Neuronal stem cell (in vitro differentiated cells): ENCODE data around the gene STK32A. TPM values are rescaled to one million over a fixed set of nuclear protein-coding genes. Genes with fewer than 3 reads are reported as not detected.

Experiments
- DNase-seq: peaks from one replicate; pipeline ENCODE4 v3.0.0-alpha.2; 2013; ENCODE audit warnings: low spot score
- H2AFZ ChIP-seq: one replicate; pipeline ENCODE4 v1.6.1; 2013; ENCODE audit warnings: mild to moderate bottlenecking, low read length, inconsistent platforms
- H2AK5ac ChIP-seq: 2 replicates; pipeline ENCODE4 v1.6.1; 2013; ENCODE audit warnings: low read depth, mild to moderate bottlenecking, inconsistent platforms, low read length, moderate library complexity, mixed read lengths
- H2BK120ac ChIP-seq: 2 replicates; pipeline ENCODE4 v1.6.1; 2013; ENCODE audit warnings: low read depth, mild to moderate bottlenecking, inconsistent platforms, low read length, moderate library complexity, mixed read lengths
- H2BK12ac ChIP-seq: one replicate; pipeline ENCODE4 v1.6.1; 2013; ENCODE audit warnings: low read length, inconsistent platforms
- H2BK15ac ChIP-seq: 2 replicates; pipeline ENCODE4 v1.6.1; 2013; ENCODE audit warnings: mild to moderate bottlenecking, low read length, inconsistent platforms, mixed read lengths
- H2BK5ac ChIP-seq: one replicate; pipeline ENCODE4 v1.6.1; 2013; ENCODE audit warnings: inconsistent platforms, mild to moderate bottlenecking, low read length, moderate library complexity
- H3K14ac ChIP-seq: one replicate; pipeline ENCODE4 v1.6.1; 2013; ENCODE audit warnings: low read length, inconsistent platforms
- H3K18ac ChIP-seq: 2 replicates; pipeline ENCODE4 v1.6.1; 2013; ENCODE audit warnings: low read length, inconsistent platforms
- H3K23ac ChIP-seq: 2 replicates; pipeline ENCODE4 v1.6.1; 2013; ENCODE audit warnings: low read depth, mild to moderate bottlenecking, mixed read lengths, low read length, inconsistent platforms; ENCODE audit not compliant: poor library complexity
- H3K27ac ChIP-seq: replicated peaks from 3 replicates; pipeline ENCODE4 v1.5.1; 2013; ENCODE audit warnings: low read length, inconsistent platforms
- H3K27me3 ChIP-seq, 3 experiments: 2 replicates each; pipeline ENCODE4 v1.6.1; 2013; ENCODE audit warnings: low read length in 3 of 3, mild to moderate bottlenecking in 2 of 3, inconsistent platforms in 1 of 3, low read depth in 1 of 3, mixed read lengths in 1 of 3, moderate library complexity in 1 of 3; ENCODE audit not compliant: control insufficient read depth in 3 of 3, insufficient read depth in 3 of 3
- H3K36me3 ChIP-seq, 2 donors: replicated peaks in 1 of 2; 2 replicates each; pipeline ENCODE4 v1.6.1; 2013; ENCODE audit warnings: low read length in 2 of 2; ENCODE audit not compliant: control insufficient read depth in 2 of 2, insufficient read depth in 2 of 2
- H3K4ac ChIP-seq: 2 replicates; pipeline ENCODE4 v1.6.1; 2013; ENCODE audit warnings: inconsistent platforms, mild to moderate bottlenecking, low read length, moderate library complexity
- H3K4me1 ChIP-seq, 2 donors: 1 replicate in 1 of 2; 2 replicates in 1 of 2; pipeline ENCODE4 v1.6.1; 2013; ENCODE audit warnings: low read length in 2 of 2, low read depth in 1 of 2; ENCODE audit not compliant: control insufficient read depth in 2 of 2, insufficient read depth in 1 of 2
- H3K4me2 ChIP-seq: one replicate; pipeline ENCODE4 v1.6.1; 2013; ENCODE audit warnings: mild to moderate bottlenecking, low read length, inconsistent platforms; ENCODE audit not compliant: insufficient read depth, poor library complexity, severe bottlenecking
- H3K4me3 ChIP-seq, 2 donors: 2 replicates each; pipeline ENCODE4 v1.5.1; 2013; ENCODE audit warnings: low read length in 2 of 2, mild to moderate bottlenecking in 2 of 2, inconsistent platforms in 1 of 2, moderate library complexity in 1 of 2
- H3K79me1 ChIP-seq: one replicate; pipeline ENCODE4 v1.6.1; 2013; ENCODE audit warnings: low read depth, mild to moderate bottlenecking, inconsistent platforms, low read length, moderate library complexity
- H3K9ac ChIP-seq: one replicate; pipeline ENCODE4 v1.6.1; 2013; ENCODE audit warnings: mild to moderate bottlenecking, low read depth, low read length, inconsistent platforms; ENCODE audit not compliant: poor library complexity
- H3K9me3 ChIP-seq, 2 donors: replicated peaks in 1 of 2; 2 replicates each; pipeline versions ENCODE3 to v1.6.1; 2013; ENCODE audit warnings: low read length in 2 of 2, mild to moderate bottlenecking in 2 of 2, inconsistent platforms in 1 of 2, low read depth in 1 of 2, mixed read lengths in 1 of 2, moderate library complexity in 1 of 2; ENCODE audit not compliant: control insufficient read depth in 2 of 2, insufficient read depth in 1 of 2
- H4K8ac ChIP-seq: one replicate; pipeline ENCODE4 v1.6.1; 2013; ENCODE audit warnings: low read depth, mild to moderate bottlenecking, inconsistent platforms, low read length, moderate library complexity
- H4K91ac ChIP-seq: one replicate; pipeline ENCODE4 v1.6.1; 2013; ENCODE audit warnings: low read length, low read depth, mild to moderate bottlenecking, inconsistent platforms; ENCODE audit not compliant: poor library complexity
- WGBS, 2 donors: extraction: QIAGEN DNeasy Blood & Tissue Kit; methylation state at CpG; one replicate each; pipeline ENCODE4 v1.1.7; 2013; ENCODE audit warnings: missing lambda C conversion rate in 2 of 2, mixed read lengths in 1 of 2; ENCODE audit not compliant: insufficient read length in 2 of 2, insufficient replicate concordance in 1 of 2; ENCODE audit errors: extremely low coverage in 2 of 2; 5-methylcytosine and 5-hydroxymethylcytosine counted together
- polyA plus RNA-seq, 2 experiments: library from polyadenylated mRNA; stranded (reverse); fragments of 200-250 nt; gene quantifications; one replicate each; pipeline ENCODE4 v1.2.3, GENCODE V29; 2013

The STK32A gene
- 1.8 TPM for polyA plus RNA-seq (2013, experiment 1 of 2)
- 1.9 TPM for polyA plus RNA-seq (2013, experiment 2 of 2)

- H3K36me3 ChIP-seq: no peaks in the 10 kb centered on the region
- H2BK120ac ChIP-seq: peak within 1 kb of the TSS; percentile 35
- H3K18ac ChIP-seq: peak within 1 kb of the TSS; percentile 99
- H2AK5ac ChIP-seq: no peak within 1 kb of the TSS
- no peaks in the 10 kb centered on the region for H3K79me1 ChIP-seq
- no peak within 1 kb of the TSS for H2BK12ac ChIP-seq
- H3K14ac ChIP-seq: no peak within 1 kb of the TSS
- H2BK15ac ChIP-seq: peak within 1 kb of the TSS; percentile 52
- H3K9ac ChIP-seq: peak within 1 kb of the TSS; percentile 39
- no peak within 1 kb of the TSS for H3K4ac ChIP-seq
- H4K8ac ChIP-seq: no peak within 1 kb of the TSS
- H4K91ac ChIP-seq: no peak within 1 kb of the TSS
- no peak within 1 kb of the TSS for H3K23ac ChIP-seq
- H3K4me1 ChIP-seq: peaks cover 0 to 2% of the 10 kb centered on the region in 2 donors
- H3K27me3 ChIP-seq: peaks cover 0 to 51% (median 10%) of the 10 kb centered on the region in 3 experiments
- no peaks in the 10 kb centered on the region for H3K9me3 ChIP-seq
- WGBS, 2 donors: no CpG with 5 or more reads among the region's 28 CpGs
- H3K27ac ChIP-seq: no peak within 1 kb of the TSS
- peak within 1 kb of the TSS; percentile 90 for H3K4me2 ChIP-seq
- peak; percentile 70 for DNase-seq
- H2BK5ac ChIP-seq: peak within 1 kb of the TSS; percentile 58
- peak within 1 kb of the TSS; percentile 98 for H2AFZ ChIP-seq
- H3K4me3 ChIP-seq: peak within 1 kb of the TSS; percentile 49 to 88
These were observed at the start of gene STK32A for GRCh38 chr5:147234825-147235635. TSS of gene STK32A (plus strand) at chr5:147235026. CDS start at chr5:147239635, 4,609 bp downstream.

GRCh38 chr5:147187099-147187540 is 47.7 kb upstream of the STK32A start:
- Histone ChIP-seq H2AK5ac (no peak overlapping the region), H2BK120ac (no peak overlapping the region), H3K36me3 (no peaks in the 10 kb centered on the region), H3K4me3 (no peak overlapping the region), H2AFZ (no peak overlapping the region), H3K4me2 (no peak overlapping the region), H3K9ac (no peak overlapping the region), H3K9me3 (no peaks in the 10 kb centered on the region), H3K4me1 (no peaks in the 10 kb centered on the region), H3K18ac (no peak overlapping the region), H3K23ac (no peak overlapping the region), H2BK15ac (no peak overlapping the region), H4K8ac (no peak overlapping the region), H3K4ac (no peak overlapping the region), H3K27me3 (no peaks in the 10 kb centered on the region), H3K14ac (no peak overlapping the region), H4K91ac (no peak overlapping the region), H2BK5ac (no peak overlapping the region), H2BK12ac (no peak overlapping the region), H3K27ac (no peak overlapping the region), H3K79me1 (no peaks in the 10 kb centered on the region)
- no CpG with 5 or more reads among the region's 1 CpG for WGBS, 2 donors
- no peak for DNase-seq

- no peak overlapping the region for H2BK12ac ChIP-seq
- peak; percentile 71 for DNase-seq
- H2BK5ac ChIP-seq: no peak overlapping the region
- H3K23ac ChIP-seq: no peak overlapping the region
- no peaks in the 10 kb centered on the region for H3K79me1 ChIP-seq
- H3K27me3 ChIP-seq: no peaks in the 10 kb centered on the region
- no peaks in the 10 kb centered on the region for H3K9me3 ChIP-seq
- no peaks in the 10 kb centered on the region for H3K4me1 ChIP-seq
- no peak overlapping the region for H2AK5ac ChIP-seq
- H3K14ac ChIP-seq: no peak overlapping the region
- H2AFZ ChIP-seq: peak overlapping the region; percentile 58
- H3K27ac ChIP-seq: no peak overlapping the region
- H3K4ac ChIP-seq: no peak overlapping the region
- no peak overlapping the region for H4K8ac ChIP-seq
- no peak overlapping the region for H2BK15ac ChIP-seq
- no peak overlapping the region for H3K18ac ChIP-seq
- no peak overlapping the region for H3K9ac ChIP-seq
- WGBS, 2 donors: no CpG with 5 or more reads among the region's 20 CpGs
- no peak overlapping the region for H3K4me3 ChIP-seq
- H3K4me2 ChIP-seq: no peak overlapping the region
- no peak overlapping the region for H2BK120ac ChIP-seq
- H3K36me3 ChIP-seq: no peaks in the 10 kb centered on the region
- no peak overlapping the region for H4K91ac ChIP-seq
These were observed 46.4 kb upstream of the STK32A start for GRCh38 chr5:147188200-147189108.

GRCh38 chr5:147189109-147189424 is 45.8 kb upstream of the STK32A start:
- Histone ChIP-seq H2BK15ac (no peak overlapping the region), H3K18ac (no peak overlapping the region), H3K23ac (no peak overlapping the region), H3K9ac (no peak overlapping the region), H4K91ac (no peak overlapping the region), H4K8ac (no peak overlapping the region), H3K4me1 (no peaks in the 10 kb centered on the region), H3K27me3 (no peaks in the 10 kb centered on the region), H3K27ac (no peak overlapping the region), H3K4me2 (no peak overlapping the region), H2BK120ac (no peak overlapping the region), H3K4ac (no peak overlapping the region), H3K36me3 (no peaks in the 10 kb centered on the region), H2BK5ac (no peak overlapping the region), H3K14ac (no peak overlapping the region), H3K4me3 (no peak overlapping the region), H2AFZ (no peak overlapping the region), H3K9me3 (no peaks in the 10 kb centered on the region), H3K79me1 (no peaks in the 10 kb centered on the region), H2AK5ac (no peak overlapping the region), H2BK12ac (no peak overlapping the region)
- DNase-seq: no peak
- no CpG with 5 or more reads among the region's 2 CpGs for WGBS, 2 donors
